GM10248 (cell line): ENCODE results near the gene SNRNP40.
"Not testable (repeated sequence)": the region's sequence is repeated elsewhere in the genome, so short reads cannot be mapped to it uniquely, and the experiment has no call there.

Source experiments
- CTCF ChIA-PET: fragments of 300-600 bp; sonication (Branson Sonifier 250); formaldehyde crosslinking; extraction: SDS; loops from one replicate; lab custom pipeline; 2021; ENCODE audit warnings: antibody characterized with exemption; lab: Yijun Ruan, JAX
- POLR2A ChIA-PET: fragments of 350-650 bp; sonication (Branson Sonifier 250); formaldehyde crosslinking; extraction: SDS; loops from one replicate; lab custom pipeline; 2020; ENCODE audit warnings: antibody characterized with exemption; lab: Yijun Ruan, JAX
- DNase-seq: peaks from one replicate; pipeline ENCODE4 v3.0.0; 2012; ENCODE audit errors: extremely low spot score
- TF ChIP-seq, protein P1 (sequence below): IDR thresholded peaks from 2 replicates; pipeline ENCODE4 v1.5.1; 2012; ENCODE audit warnings: mild to moderate bottlenecking, low read depth; ENCODE audit errors: extremely low read depth, missing control alignments, control extremely low read depth

Gene SNRNP40

DNA sequence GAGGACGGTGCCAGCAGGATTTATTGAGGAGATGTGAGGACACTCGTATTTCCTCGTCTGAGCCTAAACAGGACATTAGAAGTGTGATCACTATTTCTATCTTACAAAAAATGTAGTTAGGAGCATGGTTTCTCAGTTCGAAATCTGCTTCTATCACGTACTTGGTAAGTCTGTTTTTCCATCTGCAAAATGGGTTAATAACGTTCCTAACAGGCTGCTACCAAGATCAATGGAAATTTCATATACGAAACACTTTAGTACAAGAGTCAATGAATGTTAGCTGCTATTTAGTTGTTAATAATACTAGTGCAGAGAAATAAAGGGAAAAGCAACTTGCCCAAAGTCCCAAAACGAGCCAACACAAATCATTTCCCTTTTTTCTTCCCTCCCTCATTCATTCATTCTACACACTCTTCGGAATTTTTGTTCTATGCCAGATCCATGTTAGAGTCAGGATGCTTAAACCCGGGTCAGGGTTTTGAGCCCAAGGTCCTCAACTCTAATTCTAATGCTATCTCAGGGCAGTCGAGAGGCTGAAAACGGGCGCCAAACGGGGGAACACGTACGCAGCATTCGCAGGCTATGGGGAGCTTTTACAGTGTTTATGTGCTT, 608 bp downstream of the SNRNP40 start:
- DNase-seq = no peak
- POLR2A ChIA-PET = interaction anchor here (0.7 to 1.4 kb wide), 2 partner anchors 12 to 20 kb away, joined by 4 to 5 read pairs; no protein-coding TSS in a partner anchor
- CTCF ChIA-PET = interaction anchor here (1.0 to 2.0 kb wide), 7 partner anchors 9 to 492 kb away, joined by 3 to 8 read pairs (median 4); no protein-coding TSS in a partner anchor
- TF ChIP-seq, protein P1, sequence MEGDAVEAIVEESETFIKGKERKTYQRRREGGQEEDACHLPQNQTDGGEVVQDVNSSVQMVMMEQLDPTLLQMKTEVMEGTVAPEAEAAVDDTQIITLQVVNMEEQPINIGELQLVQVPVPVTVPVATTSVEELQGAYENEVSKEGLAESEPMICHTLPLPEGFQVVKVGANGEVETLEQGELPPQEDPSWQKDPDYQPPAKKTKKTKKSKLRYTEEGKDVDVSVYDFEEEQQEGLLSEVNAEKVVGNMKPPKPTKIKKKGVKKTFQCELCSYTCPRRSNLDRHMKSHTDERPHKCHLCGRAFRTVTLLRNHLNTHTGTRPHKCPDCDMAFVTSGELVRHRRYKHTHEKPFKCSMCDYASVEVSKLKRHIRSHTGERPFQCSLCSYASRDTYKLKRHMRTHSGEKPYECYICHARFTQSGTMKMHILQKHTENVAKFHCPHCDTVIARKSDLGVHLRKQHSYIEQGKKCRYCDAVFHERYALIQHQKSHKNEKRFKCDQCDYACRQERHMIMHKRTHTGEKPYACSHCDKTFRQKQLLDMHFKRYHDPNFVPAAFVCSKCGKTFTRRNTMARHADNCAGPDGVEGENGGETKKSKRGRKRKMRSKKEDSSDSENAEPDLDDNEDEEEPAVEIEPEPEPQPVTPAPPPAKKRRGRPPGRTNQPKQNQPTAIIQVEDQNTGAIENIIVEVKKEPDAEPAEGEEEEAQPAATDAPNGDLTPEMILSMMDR = no peak

DNA sequence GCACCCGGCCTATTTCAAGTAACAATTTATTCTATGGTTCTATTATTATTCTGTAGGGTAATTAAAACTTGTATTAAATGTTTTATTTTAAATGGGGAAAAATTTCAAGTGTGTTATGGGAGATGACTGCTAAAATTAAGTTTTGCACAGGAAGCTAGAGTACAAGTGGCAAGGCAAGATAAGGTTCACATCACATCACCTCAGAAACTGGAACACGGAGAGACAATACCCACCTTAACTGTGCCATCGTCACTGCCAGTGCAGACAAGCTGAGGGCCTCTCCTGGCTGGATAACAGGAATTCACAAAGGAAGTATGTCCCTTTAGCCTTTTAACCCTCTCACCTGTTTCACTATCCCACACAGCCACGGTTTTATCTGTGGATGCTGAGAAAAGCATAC, 7.6 kb downstream of the SNRNP40 start:
- TF ChIP-seq, protein P1 = no peak
- no peak for DNase-seq
- ChIA-PET POLR2A (interaction anchor here (0.6 kb wide), 1 partner anchor 611 kb away, joined by 3 read pairs; no protein-coding TSS in a partner anchor), CTCF (no interaction called here)

DNA sequence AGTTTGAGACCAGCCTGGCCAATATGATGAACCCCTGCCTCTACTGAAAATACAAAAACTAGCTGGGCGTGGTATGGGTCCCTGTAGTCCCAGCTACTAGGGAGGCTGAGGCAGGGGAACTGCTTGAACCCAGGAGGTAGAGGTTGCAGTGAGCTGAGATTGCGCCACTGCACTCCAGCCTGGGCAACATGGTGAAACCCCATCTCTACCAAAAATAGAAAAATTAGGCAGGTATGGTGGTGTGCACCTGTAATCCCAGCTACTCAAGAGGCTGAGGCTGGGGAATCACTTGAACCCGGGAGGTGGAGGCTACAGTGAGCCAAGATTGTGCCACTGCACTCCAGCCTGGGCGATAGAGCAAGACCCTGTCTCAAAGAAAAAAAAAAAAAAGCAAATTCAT, 8.8 kb downstream of the SNRNP40 start:
- CTCF ChIA-PET = interaction anchor here (0.9 kb wide), 1 partner anchor 9 kb away, joined by 3 read pairs; the partner anchor contains the start of genes SNRNP40 and ZCCHC17
- POLR2A ChIA-PET = interaction anchor here (1.2 kb wide), 1 partner anchor 9 kb away, joined by 4 read pairs; the partner anchor contains the start of genes SNRNP40 and ZCCHC17
- not testable (repeated sequence) for DNase-seq

DNA sequence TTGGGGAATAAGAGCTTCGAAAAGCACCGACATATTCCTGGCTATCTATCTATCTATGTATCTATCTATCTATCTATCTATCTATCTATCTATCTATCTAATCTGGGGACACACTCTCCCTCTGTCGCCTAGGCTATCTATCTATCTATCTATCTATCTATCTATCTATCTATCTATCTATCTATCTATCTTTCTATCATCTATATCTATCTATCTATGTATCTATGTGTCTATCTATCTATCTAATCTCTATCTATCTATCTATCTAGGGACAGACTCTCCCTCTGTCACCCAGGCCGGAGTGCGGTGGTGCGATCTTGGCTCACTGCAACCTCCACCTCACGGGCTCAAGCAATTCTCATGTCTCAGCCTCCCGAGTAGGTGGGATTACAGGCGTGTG, 14.2 kb downstream of the SNRNP40 start:
- POLR2A ChIA-PET, DNase-seq: not testable (repeated sequence)
- CTCF ChIA-PET = interaction anchor here (0.9 kb wide), 1 partner anchor 112 kb away, joined by 3 read pairs; no protein-coding TSS in a partner anchor

DNA sequence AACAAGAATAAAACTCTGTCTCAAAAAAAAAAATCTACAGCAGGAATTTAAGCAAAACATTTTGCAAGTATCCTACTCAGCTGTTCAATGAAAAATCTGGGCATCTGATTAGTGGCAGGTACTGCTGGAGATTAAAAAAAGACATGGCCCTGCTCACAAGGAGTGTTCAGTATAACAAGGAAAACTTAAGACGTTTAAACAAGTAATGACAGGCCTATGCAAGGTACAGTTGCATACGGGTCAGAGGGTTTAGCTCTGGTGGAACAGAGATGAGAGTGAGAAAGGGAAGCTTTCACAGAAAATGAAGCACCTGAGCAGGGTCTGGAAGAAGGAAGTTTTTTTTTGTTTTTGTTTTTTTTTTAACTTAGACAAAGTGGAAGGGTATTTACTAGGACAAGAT, 23.0 kb downstream of the SNRNP40 start:
- TF ChIP-seq, protein P1 = no peak
- DNase-seq = no peak
- ChIA-PET CTCF (interaction anchor here (1.4 kb wide), 1 partner anchor 9 kb away, joined by 4 read pairs; no protein-coding TSS in a partner anchor), POLR2A (interaction anchor here (0.7 kb wide), 1 partner anchor 70 kb away, joined by 3 read pairs; no protein-coding TSS in a partner anchor)

DNA sequence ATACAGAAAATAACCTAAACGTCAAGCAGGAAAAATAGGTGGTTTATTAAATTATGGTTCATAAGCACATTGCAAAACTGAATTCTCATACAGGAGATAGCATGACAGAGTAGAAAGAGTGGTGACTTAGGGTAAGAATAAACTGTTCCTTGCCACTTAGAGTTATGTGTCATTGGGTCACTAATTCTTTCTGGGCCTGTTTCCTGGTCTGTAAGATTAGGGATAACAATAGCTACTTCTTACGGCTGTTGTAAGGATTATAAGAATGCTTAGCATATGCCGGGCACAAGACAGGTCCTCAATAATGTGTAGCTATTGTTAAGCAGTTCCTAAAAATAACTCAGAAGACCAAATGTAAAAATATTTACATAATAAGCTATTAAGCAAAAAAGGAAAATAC, 24.2 kb downstream of the SNRNP40 start:
- POLR2A ChIA-PET = no interaction called here
- TF ChIP-seq, protein P1 = no peak
- DNase-seq = no peak
- CTCF ChIA-PET = interaction anchor here (1.4 kb wide), 1 partner anchor 8 kb away, joined by 4 read pairs; no protein-coding TSS in a partner anchor

DNA sequence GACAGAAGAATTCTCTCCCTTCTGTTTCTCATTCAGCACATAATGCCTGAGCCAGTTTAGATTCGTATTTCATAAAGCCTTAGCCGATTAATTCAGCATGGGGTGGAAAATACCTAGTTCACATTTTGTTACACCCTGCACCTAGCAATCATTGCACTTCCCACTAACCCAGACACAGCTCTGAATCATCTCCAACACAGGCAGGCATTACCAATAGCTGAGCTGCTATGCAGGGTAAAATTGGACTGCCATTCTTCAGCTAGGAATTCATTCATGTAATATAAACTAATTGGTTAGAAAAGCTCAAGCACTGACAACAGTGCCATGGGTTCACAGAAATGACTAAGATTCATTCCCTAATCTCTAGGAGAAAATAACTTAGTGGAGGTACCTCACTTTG, 30.0 kb downstream of the SNRNP40 start:
- no peak for DNase-seq
- TF ChIP-seq, protein P1 = no peak
- ChIA-PET CTCF (interaction anchor here (1.6 kb wide), 1 partner anchor 10 kb away, joined by 4 read pairs; no protein-coding TSS in a partner anchor), POLR2A (no interaction called here)
